GM21576 (cell line): Measurements from ENCODE around the gene GUK1.
"Not testable (repeated sequence)": the region's sequence is repeated elsewhere in the genome, so short reads cannot be mapped to it uniquely, and the experiment has no call there.

Experiments used
- ATAC-seq: cut with Tn5 transposase; IDR thresholded peaks from one replicate; pipeline ENCODE4 v1.9.1; 2021; ENCODE audit warnings: mild to moderate bottlenecking, moderate library complexity; ENCODE audit not compliant: unreplicated experiment

Gene GUK1

DNA sequence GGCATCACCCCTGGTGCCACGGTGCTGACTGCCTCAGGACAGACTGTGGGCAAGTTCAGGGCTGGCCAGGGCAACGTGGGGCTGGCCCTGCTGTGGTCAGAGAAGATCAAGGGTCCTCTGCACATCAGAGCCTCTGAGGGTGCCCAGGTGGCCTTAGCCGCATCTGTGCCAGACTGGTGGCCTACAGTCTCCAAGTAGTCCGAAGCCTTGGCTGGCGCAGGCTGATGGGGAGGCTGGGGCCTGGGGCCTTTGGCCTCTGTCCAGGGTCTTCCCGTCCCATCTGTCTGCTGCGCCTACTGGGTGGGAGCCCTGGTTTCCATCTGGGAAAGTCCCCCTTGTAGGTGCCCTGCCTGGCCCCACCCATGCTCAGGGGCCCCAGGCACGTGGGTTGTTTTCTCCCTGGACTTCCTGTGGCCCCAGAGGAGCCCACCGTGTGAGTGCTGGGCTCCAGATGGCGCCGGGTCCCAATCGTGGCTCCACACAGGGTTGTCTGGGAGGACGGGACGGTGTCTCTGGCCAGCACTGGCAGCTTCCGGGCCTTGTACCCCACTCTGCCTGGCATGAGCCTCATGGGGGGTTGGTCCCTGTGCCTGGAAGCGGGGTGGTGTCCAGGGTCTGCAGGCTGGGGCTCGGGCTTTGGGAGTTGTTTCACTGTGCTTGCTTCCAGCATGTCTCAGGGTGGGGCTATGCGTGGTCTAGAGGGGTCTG lies 35.4 kb downstream of the GUK1 start:
- ATAC-seq = no peak

DNA sequence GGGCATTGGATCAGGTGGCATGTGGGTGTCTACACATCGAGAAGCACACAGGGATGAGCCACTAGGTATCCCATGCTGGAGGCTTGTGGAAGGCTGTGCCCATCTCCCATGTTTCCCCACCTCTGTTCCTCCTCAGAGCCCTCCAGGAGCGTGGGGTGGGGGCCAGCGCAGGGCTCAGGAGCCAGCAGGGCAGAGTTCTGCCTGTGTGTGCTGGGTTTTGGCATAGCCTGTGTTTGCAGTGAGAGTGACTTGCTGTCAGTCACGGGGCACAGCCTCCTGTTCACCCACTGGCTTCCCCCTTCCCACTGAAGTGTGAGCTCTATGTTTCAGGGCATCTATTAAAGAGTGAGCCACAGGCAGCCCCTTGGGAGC lies 35.9 kb downstream of the GUK1 start:
- ATAC-seq = no peak

DNA sequence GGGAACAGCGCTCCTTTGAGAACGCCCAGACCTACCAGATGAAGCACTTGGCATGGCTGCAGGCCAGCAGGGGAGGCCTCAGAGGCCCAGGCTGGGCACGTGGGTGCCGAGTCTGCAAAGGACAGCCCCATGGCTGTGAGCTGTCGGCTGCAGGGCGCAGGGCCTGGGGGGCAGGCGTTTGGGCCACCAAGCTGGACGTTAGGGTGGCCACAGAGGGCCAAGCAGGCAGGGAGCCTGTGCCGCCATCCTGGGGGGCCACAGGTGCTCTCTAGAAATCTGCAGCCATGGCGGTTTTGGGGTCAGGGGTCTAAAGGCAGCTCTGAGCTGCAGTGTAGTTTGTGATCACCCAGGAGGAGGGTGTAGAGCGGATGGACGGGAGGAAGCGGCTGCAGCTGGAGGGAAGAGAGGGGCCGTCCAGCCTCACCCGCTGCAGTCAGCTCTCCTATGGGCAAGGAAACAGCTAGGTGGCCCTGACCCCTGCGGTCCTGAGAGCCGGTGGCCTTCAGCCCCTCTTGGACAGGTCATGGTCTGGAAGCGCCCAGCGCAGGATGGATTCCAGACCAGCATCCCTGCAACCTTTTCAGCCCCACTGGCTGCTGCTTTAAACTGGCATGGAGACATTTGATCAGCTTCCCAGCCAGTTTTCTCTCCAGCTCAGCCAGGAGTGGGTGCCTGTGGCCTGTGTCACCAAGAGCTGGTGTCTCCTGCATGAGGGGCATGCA lies 36.5 kb downstream of the GUK1 start:
- no peak for ATAC-seq

DNA sequence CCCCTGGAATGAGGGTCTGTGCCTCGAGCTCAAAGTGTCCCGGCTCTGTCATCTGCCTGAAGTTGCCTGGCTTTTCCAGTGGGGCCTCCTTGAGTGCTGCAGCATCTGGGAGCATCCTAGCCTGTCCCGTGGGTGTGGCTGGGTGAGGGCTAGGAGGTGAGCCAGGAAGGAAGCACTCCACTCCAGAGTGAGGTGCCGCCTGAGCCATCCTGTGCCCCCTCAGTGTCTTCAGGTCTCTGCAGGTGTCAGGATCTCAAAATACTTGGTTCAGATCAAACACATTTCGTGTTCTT lies 37.0 kb downstream of the GUK1 start:
- no peak for ATAC-seq

DNA sequence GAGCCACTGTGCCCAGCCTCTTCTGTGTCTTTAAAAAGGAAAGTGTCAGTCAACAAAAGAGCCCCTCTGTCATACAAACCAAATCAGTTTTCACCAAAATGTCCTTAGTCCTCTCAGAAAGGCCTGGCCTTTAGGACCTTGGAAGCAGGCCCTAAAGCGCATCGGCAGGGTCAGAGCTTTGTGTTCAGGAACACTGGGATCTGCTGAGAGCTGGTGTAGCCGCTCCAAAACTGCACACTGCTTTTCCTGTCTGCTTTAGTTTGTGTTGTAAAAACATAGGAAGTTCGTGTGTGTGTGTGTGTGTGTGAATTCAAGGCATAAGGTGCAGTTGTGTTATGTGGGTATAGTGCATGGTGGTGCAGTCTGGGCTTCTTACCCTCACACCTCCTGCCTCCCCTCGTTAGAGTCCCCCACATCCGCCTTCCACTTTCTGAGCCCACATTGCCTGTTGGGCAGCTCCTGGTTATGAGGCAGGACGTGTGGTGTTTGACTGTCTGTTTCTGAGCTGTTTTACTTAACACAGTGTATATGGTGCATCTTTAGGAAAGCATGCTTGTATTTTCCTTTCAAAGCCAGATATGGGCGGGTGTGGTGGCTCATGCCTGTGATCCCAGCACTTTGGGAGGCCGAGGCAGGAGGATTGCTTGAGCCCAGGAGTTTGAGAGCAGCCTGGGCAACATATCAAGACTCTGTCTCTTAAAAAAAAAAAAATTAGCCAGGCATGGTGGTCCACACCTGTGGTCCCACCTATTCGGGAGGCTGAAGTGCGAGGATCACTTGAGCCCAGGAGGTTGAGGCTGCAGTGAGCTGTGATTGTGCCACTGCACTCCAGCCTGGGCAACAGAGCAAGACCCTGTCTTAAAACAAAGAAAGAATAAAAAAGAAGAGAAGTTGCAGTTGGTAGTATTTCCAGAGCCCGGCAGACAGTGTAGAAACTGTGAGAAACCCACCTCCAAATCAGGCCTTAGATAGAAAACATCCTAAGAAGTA lies 37.9 kb downstream of the GUK1 start:
- no peak for ATAC-seq

DNA sequence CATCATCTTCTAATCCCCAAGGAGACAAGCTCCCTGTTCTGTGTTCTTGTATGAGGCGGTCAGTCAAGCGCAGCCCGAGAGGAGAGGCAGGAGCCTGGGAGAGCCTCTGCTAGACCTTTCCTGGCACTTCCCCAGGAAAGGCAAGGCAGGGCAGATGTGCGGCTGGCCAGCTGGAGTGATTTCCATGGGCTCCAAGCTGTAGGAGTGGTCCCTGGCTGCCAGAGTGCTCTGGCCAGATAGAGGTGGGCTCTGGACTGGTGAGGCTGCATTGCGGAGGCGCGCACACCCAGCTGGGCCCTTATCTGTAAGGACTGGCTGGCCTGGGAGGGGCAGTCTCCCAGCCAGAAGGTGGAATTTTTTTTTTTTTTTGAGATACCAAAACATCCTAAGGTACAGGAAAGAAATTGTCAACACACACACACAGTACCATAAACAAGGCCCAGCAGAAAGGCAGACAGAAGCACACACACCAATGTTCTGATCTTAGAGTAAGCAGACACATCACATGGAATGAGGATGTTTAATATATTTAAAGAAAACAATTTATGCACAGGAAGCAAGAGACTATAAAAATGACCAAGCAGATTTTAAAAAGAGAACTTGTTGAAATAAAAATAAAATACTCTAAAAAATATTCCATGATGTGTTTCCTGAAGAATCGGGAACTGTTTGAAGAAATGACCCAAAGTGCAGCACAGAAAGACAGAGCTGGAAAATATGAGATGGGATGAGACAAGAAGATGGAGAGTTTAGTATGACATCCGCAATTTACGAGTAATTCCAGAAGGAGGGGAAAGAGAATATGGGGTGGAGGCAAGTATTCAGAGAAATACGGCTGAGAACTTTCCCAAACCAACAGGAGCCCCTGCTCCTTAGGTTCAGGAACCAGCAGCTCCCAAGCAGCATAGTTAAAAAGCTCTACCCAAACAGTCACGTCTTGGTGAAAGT lies 38.9 kb downstream of the GUK1 start:
- ATAC-seq = no peak

DNA sequence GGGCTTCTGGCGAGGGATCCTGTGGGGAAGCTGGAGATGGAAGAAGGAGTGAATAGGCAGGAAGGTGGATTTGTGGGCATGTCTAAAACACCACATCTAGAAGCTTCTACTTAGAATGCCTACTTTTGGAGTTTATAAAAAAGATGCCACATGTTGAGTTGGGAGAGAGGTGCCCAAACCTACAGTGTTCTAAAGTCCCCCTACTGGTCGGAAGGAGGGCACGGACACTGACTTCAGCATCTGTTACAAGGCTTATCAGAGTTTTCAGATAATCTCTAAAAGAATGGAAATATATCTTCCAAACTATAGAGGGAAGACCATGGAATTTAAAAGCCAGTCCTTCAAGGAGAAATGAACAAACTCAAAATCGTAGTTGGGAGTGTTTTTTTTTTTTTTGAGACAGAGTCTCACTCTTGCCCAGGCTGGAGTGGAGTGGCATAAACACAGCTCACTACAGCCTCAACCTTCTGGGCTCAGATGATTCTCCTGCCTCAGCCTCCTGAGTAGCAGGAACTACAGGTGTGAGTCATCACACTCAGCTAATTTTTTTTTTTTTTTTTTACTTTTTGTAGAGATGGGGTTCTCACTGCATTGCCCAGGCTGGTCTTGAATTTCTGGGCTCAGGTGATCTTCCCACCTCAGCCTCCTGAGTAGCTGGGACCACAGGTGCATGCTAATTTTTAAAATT lies 40.3 kb downstream of the GUK1 start:
- no peak for ATAC-seq

DNA sequence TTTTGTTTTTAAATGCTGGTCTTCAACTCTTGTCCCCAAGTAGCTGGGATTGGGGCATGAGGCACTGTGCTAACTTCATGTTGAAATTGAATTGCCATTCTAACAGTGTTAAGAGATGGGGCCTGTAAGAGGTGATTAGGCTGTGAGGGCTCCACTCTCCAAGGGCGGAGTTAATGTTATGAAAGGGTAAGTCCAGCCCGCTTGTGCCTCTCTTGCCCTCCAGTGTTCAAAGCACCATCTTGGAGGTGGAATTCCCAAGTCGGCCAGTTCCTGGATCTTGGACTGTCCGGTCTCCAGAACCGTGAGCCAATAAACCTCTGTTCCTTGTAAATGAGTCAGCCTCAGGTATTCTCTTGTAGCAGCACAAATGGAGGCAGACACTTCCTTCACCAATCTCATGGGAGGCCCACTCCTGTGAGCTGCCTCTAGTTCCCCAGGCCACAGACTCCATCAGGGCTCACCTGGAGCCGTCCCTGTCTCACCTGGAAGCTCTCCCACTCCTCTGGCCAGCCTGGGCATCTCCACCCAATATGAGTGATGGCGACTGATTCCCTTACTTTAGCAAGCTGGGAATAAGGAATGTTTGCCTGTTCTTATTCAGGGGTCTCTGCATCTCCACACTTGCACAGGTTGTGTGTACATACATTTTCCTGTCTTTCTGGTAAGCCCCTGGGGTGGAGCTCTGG lies 41.0 kb downstream of the GUK1 start:
- ATAC-seq = no peak

DNA sequence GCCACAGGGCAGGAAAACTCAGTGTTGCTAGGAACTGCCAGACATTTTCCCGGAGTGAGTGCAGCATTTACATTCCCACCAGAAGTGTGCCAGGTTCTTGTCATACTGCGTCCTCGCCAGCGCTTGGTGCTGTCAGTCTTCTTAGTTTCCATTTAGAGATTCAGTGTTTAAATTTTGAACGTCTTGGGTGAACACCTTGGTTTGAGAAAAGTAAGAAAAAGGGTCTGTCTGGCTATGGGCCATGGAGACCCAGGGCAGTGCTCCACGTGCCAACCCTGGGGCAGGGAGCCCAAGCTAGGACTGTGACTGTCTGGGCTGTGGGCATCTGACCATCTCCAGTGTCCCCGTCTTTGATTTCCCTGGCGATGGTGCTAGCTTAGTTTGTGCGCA lies 41.6 kb downstream of the GUK1 start:
- ATAC-seq = no peak

DNA sequence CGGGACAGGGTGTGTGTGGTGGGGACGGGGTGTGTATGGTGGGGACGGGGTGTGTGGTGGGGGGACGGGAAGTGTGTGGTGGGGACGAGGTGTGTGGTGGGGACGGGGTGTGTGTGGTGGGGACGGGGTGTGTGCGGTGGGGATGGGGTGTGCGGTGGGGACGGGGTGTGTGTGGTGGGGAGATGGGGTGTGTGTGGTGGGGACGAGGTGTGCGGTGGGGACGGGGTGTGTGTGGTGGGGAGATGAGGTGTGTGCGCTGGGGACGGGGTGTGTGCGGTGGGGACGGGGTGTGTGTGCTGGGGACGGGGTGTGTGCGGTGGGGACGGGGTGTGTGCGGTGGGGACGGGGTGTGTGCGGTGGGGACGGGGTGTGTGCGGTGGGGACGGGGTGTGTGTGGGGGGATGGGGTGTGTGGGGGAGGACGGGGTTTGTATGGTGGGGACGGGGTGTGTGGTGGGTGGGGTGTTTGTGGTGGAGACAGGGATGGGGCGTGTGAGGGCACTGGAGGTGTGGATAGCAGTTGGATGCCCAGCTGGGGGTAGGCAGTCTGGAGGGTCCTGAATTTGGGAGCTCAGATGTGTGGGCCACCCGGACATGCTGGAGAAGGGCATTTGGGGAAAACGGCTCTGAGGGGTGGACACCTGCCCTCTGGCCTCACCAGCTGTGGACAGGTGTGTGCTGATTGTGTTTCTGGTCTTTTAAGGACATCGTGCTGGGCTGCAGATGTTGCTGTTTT lies 42.4 kb downstream of the GUK1 start:
- no peak for ATAC-seq

DNA sequence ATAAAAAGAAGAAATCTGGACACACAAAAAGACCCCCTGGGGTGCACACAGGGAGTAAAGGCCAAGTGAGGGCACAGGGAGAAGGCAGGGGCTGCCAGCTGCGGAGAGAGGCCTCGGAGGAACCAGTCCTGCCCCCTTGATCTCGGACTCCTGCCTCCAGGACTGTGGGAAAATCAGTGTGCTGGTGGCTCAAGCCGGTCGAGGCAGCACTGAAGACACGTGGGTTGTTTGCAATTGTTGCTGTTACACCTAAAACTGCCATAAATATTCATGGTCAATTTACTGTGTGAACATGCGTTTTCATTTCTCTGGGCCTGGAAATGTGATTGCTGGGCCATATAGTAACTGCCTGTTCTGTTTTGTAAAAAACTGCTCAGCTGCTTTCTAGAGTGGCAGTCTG lies 44.1 kb downstream of the GUK1 start:
- ATAC-seq = no peak

DNA sequence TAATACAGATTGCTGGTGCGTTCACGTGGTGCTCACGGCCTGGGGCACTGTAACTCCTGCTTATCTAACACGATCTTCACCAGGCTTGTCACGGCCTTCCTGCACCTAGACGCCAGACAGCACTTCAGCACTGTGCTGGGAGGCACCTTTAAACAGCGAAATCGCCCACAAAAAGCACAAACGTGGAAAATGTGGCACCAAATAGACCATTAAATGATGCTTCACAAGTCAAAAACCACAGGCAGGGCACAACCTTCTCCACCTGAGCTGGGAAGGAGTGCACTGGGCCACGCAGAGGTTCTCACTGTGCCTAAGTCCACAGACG lies 45.5 kb downstream of the GUK1 start:
- no peak for ATAC-seq

DNA sequence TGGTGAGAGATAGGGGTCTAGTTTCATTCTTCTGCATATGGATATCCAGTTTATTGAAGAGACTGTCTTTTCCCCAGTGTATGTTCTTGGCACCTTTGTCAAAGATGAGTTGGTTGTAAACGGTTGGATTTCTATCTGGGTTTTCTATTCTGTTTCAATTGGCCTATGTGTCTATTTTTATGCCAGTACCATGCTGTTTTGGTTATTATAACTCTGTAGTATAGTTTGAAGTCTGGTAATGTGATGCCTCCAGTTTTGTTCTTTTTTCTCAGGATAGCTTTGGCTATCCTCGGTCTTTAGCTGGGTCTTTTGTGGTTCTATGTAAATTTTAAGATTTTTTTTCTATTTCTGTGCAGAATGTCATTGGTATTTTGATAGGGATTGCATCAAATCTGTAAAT lies 48.2 kb downstream of the GUK1 start:
- not testable (repeated sequence) for ATAC-seq

DNA sequence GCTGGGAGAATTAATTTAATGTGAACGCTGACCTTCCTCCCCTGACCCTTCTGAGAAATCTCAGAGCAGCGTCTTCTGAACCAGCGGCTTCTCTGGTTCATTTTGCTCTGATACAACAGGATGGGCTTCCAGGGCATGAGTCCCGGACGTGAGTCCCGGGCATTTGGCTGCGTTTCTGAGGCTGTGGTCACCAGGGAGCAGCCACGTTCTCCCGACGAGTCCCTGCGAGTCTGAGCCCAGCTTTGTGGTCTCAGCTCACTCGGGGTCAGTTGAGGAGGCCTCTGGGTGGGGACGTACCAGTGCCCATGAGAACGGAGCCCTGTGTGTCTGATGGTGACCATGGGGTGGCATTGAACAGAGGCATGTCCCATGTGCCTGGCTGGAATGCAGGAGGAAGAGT lies 50.1 kb downstream of the GUK1 start:
- ATAC-seq = no peak

DNA sequence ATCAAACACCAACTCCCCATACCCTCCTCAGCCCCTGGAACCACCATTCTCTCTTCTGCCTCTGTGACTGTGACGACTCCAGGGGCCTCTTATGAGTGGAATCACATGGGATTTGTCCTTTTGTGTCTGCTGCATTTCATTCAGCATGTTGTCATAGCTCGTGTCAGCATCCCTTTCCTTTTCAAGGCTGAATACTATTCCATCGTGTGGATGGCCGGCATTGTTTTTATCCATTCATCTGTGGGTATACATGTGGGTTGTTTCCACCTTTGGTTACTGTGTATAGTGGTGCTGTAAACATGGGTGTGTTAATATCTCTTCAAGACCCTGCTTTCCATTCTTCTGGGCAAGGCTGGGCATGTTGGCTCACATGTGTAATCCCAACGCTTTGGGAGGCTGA lies 50.7 kb downstream of the GUK1 start:
- ATAC-seq = no peak

DNA sequence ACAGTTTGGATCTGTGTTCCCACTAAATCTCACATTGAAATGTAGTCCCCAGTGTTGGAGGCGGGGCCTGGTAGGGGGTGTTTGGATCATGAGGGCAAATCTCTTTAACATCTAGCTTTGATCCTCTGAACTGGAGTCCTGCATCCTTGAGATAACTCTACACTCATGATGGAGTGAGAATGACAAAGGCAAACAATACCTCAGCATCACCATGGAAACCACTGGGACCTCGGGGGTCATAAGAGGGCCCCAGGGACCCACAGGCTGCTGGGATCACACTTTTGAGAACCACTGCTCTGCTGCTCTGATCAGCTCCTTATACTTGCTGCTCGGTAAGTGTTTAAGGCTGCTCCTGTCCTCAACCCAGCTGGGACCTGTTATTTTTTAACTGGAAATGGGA lies 54.4 kb downstream of the GUK1 start:
- ATAC-seq = no peak

DNA sequence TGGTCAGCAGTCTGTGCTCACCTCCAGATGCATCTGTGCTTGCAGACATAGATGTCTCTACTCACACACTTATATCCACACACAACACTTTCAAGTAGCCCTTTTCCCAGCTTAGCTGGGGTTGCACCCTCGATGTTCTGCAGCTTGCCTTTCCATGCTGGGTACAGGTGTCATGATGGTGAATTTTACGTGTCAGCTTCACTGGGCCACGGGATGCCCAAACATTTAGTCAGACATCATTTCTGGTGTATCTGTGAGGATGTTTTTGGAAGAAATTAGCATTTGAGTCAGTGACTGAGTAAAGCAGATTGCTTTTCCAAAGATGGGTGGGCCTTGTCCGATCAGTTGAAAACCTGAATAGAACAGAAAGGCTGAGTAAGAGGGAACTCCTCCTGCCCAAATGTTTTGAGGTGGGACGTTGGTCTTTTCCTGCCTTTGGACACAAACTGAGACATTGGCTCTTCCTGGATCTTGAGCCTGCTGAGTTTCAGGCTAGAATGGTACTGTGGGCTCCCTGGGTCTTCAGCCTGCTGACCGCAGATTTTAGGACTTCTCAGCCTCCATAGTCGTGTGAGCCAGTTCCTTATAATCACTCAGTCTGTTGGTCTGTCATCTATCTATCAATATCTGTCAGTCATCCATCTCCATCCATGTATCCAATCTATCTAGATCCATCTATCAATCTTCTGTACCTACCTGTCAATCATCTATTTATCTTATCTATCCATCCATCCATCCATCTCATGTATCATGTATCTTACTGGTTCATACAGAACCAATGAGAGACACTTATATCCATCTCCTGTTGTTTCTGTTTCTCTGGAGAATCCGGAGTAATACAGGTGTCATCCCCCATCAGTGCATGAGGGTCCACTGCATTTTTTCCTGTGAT lies 55.1 kb downstream of the GUK1 start:
- ATAC-seq = no peak

DNA sequence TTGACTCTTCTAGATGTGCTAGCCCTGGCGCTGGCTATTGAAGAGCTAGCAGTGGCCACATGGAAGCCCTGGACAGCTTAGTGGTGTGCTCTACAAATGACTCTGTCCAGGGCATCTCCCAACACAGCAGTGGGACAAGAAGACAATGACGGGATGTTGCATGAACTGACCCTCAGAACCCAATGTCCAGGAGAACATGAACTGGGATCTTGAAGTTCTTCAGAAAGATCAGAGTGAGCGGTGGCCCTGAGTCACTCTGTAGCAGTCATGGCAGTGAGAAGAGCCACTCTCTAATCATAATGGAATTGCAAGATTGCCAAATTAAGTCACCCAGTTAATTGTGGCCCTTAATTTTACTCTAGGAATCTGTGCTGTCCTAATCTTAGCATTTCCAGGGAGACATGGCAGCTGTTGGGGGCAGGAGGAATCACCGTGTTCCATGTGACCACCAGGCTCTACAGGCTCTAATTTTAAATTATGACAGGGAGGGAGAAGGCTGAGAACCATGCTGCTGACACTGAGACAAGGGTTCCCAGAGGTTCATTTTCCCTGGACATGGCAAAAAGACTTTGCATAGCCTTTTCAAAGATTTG lies 57.6 kb downstream of the GUK1 start:
- no peak for ATAC-seq
